Measurements from ENCODE around the gene EYA2.

Gene EYA2

DNA sequence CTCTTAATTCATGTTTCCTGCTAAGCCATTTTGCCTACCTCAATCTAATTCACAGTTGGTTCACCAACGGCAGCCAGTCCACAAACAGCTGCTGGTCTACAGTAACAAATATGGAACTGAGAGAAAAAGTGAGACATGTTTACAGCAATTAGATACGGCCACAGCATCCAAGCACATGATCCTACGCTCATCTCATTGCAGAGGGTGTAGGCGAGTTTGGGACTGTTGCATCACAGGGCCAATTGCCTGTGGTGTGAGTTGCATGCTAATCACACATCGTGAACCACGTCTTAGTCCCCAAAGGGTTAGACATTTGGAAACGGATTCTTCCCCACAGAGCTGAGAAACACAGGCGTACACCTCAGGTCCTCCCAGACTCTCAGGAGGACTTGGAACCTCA, 166.9 kb downstream of the EYA2 start:
- no peak for DNase-seq (ENCODE audit: low read depth in 4 of 4, low spot score in 1 of 4)

DNA sequence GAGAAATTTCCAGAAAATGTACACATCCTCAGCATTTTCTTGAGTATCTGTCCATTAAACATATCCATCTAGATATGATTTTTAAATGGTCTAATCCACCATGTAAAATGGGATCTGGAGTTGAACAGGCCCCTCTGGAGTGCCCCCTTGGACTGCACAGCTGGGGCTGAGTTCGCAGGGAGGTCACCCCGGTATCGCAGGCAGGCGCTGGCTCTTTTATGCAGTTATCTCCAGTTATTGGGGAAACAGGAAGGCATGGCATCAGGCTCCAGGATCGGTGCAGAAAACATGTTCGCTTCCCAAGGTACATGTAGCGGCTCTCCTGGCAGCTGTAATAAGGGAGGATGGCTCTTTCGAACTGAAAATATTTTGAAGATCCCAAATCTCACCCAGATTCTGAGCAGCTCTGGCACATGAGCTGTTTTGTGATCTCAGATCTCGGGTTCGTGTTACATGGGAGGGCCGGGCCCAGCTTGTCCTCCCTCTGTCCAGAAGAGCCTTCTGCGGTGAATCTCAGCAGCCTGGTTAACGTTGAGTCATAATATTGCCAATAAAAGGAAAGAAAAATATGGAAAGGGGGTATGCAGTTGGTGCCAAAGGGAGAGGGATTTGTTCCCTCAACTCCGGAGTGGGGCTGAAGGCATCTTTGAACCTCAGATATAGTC, 167.7 kb downstream of the EYA2 start:
- no peak for DNase-seq (ENCODE audit: low read depth in 4 of 4, low spot score in 1 of 4)

DNA sequence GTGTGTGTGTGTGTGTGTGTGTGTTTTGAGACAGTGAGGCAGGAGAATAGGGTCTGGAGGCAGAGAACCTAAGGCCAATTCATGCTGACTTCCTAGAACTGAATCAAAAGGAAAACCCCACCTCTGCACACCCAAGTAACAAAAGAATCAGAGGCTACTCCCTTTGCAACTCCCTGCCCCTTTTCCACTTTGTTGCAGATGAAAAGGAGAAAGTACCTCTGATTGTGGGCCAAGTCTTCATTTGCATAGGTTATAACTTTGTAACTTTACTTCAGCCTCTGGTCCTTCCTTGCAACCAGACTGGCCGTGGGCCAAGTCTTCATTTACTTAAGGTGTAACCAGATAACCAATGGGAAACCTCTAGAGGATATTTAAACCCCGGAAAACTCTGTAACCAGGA, 168.8 kb downstream of the EYA2 start:
- no peak for DNase-seq (ENCODE audit: low read depth in 4 of 4, low spot score in 1 of 4)

DNA sequence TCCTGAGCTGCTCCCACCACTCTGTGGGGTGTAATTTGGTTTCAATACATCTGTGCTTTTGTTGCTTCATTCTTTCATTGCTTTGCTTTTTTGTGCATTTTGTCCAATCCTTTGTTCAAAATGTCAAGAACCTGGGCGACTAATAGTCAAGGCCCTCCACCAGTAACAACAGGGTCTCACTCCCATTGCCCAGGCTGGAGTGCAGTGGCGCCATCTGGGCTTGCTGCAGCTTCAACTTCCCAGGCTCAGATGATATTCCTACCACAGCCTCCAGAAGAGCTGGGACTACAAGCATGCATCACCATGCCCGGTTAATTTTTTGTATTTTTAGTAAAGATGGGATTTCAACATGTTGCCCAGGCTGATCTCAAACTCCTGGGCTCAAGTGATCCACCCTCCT, 169.2 kb downstream of the EYA2 start:
- DNase-seq (ENCODE audit: low read depth in 4 of 4, low spot score in 1 of 4) = no peak

DNA sequence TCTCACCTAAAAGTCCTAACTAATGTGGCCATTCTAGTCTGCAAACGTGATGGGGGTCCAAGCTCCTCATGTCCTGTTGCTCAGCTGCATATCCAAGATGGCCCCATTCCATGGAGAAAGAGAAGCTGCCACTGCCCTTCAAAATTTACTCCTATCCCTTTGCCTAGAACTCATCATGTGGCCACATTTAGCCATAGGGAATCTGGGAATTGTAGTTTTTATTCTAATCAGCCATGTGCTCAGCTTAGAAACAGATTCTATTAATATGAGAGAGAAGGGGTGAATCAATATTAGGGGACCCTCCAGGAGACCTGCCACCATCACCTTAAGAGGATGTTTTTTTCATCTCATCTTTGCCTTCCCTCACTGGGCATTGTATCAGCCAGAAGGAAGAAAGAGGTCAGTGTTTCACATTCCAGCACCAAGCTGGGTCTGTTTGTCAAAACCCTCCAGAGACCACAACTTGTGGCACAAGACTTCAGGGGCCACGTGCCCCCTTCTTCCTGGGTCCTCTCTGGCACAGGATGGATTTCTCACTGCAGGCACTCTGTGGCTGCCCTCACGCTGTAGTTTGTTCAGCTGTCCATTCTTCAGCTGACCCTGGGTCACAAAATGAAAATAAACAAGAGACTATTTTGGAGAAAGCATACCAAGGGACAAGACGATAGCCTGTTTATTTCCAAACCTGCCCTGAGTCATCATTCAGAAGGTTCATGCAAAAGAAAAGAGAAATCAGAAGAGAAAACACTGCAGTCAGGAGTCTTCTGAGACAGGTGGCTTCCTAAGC, 172.0 kb downstream of the EYA2 start:
- no peak for DNase-seq (ENCODE audit: low read depth in 4 of 4, low spot score in 1 of 4)

DNA sequence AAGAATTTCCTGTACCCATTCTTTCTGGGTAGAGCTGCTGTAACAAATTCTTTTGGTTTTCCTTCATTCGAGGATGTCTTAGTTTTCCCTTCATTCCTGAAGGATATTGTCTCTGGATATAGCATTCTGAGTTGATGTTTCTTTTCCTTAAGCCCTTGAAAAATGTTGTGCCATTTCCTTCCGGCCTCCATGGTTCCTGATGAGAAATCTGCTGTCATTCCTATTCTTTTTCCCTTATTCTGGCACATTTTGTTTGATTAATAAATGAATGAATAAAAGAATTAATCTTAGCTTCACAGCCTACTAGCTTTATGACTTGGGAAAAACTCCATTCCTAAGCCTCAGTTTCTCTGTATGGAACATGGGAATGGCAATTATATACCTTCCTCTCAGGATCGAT, 173.1 kb downstream of the EYA2 start:
- DNase-seq (ENCODE audit: low read depth in 4 of 4, low spot score in 1 of 4) = no peak

DNA sequence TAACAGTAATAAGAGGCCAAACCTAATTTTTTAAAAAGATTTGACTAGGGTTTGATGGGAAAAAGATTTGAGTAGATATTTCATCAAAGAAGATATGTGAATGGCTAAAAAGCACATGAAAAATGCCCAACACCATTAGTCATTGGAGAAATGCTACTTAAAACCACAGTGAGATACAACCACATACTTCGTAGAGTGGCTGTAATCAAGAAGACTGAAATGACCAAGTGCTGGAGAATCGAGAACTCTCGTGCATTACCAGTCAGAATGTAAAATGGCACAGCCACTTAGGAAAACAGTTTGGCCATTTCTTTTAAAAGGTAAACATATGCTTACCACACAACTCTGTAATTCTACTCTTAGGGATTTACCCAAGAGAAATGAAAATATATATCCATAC, 175.5 kb downstream of the EYA2 start:
- no peak for DNase-seq (ENCODE audit: low read depth in 4 of 4, low spot score in 1 of 4)

DNA sequence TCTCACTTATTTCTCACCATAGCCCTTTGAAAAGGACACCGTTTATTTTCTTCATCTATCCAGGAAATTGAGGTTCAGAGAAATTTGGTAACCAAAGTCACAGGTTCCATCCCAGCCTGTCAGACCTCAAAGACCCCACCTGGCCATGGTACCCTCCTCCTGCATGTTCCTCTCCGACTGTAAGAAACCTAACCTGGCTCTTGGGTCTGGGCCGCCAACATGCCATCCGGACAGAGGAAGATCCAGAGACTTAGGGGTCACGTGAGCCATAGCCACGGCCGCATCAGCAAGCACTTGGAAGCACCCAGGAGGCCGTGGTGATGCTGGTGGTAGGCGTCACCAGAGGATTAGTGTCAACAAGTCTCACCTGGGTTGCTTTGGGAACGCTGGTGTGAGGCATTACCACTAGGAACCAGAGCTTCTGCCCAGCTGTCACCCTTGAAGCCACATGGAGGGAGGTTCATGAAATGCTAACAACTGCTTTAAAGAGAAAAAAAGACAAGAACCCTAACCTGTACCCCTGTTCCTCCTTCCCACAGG, 177.1 kb downstream of the EYA2 start:
- DNase-seq (ENCODE audit: low read depth in 4 of 4, low spot score in 1 of 4) = no peak

DNA sequence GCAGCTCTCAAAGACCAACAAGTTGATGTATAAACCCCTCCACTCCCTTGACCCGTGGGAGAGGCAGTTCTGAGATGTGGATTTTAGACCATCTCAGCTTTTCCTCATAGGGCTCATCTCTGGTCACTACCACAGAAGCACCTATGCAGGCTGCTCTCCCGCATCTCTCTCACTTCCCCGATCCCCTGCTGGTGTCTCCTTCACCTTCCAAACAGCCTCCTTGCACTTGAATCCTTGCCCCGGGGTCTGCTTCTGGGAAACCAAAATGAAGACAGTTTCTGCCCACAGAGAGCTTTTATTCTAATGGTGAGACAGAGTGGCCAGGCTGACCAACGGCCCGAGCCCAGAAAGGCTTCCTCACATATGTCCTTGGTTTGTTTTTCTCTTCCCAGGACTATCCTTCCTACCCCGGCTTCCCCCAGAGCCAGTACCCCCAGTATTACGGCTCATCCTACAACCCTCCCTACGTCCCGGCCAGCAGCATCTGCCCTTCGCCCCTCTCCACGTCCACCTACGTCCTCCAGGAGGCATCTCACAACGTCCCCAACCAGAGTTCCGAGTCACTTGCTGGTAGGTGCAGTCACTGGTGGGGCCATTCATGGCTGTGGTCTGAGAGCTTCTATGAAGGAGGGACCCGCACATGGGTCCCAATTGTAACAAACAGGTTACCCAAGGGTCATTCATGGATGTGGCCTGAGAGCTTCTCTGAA, 179.3 kb downstream of the EYA2 start:
- DNase-seq (ENCODE audit: low read depth in 4 of 4, low spot score in 1 of 4) = no peak

DNA sequence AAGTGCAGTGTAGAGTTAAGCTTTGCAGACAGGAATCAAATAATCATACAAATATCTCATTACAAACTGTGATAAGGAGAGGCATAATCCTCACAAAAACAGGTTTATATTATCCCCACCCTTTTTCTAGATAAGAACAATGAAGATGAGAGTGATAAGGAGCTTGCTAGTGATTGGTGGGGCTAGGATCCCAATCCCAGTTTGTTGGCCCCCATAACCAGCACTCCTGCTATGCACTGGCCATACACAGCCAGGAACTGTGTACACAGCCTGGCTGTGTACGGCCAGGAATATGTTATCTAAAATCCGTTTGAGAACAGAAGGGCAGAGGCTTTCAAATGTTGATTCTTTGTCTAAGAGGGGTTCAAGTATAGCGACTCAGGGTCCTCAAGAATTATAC, 180.6 kb downstream of the EYA2 start:
- no peak for DNase-seq (ENCODE audit: low read depth in 4 of 4, low spot score in 1 of 4)

DNA sequence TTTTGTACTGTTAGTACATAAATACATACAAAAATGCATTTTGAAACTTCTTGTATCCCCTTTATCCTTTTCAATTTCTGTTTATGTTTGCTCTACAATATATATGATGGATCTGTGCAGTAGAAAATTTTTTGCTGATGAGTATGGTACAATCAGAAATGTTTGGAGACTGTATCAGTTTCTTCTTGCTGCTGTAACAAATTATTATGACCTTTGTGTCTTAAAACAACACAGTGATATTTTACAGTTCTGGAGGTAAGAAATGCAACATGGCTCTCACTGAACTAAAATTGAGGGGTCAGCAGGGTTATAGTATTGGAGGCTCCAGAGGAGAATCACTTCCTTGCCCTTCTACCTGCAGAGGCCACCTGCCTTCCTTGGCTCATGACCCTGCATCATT, 184.4 kb downstream of the EYA2 start:
- no peak for DNase-seq (ENCODE audit: low read depth in 4 of 4, low spot score in 1 of 4)

DNA sequence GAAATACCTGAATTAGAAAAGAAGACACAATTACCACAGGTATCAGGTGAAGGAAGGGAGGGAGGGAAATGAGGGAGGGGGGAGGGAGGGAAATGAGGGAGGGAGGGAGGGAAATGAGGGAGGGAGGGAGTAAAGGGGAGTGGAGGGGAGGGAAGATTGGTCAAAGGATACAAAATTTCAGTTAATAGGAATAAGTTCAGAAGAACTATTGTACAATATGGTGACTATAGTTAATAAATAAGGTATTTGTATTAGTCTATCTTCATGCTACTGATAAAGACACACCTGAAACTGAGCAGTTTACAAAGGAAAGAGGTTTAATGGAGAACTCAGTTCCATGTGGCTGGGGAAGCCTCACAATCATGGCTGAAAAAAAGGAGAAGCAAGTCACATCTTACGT, 185.7 kb downstream of the EYA2 start:
- no peak for DNase-seq (ENCODE audit: low read depth in 4 of 4, low spot score in 1 of 4)

DNA sequence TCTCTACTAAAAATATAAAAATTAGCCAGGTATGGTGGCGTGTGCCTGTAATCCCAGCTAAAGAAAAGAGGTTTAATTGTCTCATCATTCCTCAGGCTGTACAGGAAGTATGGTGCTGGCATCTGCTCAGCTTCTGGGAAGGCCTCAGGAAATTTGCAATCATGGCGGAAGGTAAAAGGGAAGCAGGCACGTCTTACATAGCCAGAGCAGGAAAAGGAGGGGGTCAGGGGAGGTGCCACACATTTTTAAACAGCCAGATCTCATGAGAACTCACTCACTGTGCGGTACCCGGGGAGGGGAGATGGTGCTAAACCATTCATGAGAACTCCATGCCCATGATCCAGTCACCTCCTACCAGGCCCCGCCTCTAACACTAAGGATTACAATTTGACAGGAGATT, 191.7 kb downstream of the EYA2 start:
- DNase-seq (ENCODE audit: low read depth in 4 of 4, low spot score in 1 of 4) = no peak

DNA sequence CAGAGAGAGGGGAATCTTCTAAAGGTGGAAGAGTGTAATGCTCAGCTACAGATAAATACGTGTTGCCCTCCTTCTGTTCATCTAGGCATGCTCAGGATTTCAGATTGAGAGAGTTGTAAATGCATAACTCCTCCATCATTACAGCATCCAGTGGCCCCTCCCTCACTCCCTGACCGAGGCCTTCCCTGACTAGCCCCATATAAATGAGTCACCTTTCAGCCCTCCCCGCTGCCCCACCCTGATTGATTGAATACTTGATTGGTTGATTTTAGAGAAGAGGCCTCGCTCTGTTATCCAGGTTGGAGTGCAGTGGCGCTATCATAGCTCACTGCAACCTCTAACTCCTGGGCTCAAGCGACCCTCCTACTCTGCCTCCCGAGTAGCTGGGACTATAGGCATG, 193.7 kb downstream of the EYA2 start:
- no peak for DNase-seq (ENCODE audit: low read depth in 4 of 4, low spot score in 1 of 4)

DNA sequence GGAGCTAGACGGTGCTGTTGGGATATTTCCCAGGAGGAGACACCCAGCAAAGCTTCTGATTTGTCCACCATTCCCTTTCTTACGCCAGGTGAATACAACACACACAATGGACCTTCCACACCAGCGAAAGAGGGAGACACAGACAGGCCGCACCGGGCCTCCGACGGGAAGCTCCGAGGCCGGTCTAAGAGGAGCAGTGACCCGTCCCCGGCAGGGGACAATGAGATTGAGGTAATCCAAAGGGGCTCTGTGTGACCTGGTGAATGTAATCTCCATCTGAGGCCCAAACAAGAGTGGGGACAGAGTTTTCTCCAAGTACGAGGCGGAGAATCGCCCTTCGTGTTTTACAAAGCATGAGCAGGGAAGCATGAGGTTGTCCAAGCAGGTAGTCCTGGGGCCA, 194.5 kb downstream of the EYA2 start:
- no peak for DNase-seq (ENCODE audit: low read depth in 4 of 4, low spot score in 1 of 4)

DNA sequence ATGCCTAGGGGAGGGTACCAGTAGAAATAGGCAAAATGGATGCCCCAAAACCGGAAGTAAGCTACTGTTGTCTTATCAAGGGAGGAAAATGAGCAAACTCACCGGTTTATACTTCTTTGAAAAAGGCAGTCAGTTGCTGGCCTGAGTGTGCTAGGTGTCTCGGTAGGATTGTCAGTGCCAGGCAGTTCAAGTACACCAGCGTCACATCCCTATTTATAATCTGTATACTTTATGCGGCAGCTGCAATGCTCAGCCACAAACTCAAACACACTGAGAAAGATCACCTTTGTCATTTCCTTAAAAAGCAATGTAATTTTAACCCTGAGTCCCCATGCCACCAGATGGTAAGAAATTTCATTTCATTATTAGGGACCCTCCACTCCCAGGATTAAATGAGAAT, 196.2 kb downstream of the EYA2 start:
- no peak for DNase-seq (ENCODE audit: low read depth in 4 of 4, low spot score in 1 of 4)

DNA sequence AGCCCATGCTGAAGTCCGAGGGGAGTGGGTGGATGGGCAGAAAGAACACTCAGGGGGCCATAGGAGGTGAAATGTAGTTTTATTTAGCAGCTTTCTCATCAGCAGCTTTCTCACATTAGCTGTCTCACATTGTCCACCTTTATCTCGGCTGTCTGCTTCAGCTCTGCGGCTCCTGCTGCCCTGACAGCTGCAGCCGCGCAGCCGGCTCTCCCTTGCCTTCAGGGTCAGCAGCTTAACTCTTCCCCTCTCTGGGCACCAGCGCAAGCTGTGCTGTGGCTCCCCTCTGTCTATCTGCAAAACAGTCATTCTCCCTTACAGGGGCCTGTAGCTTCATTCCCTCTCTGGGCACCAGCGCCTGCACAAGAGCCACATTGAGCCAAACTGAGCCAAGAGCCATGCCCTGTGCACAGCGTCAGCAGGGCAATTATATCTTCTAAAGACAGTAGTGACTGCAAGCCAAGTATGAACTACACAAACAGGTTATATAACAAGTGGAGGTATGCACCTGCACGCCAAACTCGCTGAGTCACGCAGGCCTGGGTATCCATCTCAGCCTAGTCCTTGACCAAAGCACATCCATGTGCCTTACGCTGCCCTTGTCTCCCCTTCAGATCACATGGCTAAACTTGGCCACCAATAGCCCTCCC, 198.8 kb downstream of the EYA2 start:
- no peak for DNase-seq (ENCODE audit: low read depth in 4 of 4, low spot score in 1 of 4)

DNA sequence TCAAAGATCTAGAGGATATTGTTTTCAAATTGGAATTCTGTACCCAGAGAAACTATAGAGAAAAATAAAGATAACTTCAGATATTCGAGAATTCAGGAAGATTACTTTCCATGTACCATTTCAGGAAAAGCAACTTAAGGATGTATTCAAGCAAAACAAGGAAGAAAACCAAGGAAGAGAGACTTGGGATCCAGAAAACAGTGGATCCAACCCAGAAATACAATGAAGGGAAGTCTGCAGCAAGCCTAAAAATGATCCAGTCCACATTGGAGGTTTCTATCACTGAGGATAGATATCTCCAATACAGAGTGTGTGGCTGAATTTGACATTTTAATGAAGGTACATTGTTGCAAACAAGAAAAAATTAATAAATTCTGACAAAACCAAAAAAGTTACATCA, 201.0 kb downstream of the EYA2 start:
- no peak for DNase-seq (ENCODE audit: low read depth in 4 of 4, low spot score in 1 of 4)

DNA sequence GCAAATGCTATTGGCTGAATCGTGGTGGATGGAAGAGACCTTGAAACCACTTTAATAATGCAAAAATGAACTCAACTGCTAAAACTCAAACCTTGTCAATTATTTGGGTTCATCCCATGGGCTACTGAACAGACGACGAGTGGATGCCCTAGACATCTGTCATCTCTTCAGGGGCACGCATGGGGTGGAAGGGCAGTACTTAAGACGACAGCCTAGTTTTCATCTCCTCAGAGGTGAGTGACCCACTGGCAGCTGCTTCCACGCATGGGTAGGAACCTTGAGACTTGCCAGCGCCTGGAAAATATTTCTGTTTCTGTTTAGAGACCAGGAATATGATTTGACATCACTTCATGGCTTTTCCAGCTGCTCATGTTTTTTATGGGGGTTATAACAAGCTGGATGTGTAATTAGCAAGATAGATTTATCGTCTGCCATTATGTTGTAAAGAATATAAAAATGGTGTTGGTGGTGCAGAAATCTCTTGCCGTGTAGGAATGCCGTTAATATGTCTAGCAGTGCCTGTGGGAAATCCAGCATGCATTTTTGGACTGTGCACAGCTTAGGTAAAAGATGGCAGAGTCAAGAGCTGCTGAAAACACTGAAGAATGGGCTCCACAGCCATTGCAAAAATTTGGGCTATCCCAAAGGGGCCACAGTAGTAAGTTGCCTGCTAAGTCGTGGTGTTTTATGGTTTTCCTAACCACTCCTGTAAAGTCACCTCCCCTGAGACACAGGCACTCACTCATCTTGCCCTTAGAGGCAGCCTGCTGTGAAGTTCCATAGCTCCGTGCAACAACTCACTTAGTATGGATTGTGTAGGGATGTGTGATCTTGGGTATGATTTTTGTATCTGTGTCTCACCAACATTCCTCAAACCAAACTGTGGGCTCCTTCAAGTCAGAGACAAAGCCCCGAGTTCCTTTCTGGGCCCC, 203.3 kb downstream of the EYA2 start:
- no peak for DNase-seq (ENCODE audit: low read depth in 4 of 4, low spot score in 1 of 4)

DNA sequence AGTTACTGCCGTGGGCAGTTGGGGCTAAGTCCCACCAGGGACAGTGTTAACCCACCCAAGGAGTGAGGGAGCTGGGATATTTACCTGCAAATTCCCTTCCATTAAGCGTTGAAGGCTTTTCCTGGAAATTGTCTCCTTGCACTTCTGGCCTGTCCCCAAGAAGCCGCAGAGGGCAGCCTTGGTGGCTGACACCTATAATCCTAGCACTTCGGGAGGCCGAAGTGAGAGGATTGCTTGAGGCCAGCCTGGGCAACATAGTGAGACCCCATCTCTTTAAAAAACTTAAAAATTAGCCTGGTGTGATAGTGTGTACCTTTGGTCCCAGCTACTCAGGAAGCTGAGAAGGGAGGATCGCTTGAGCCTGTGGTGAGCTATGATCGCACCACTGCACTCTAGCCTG, 204.4 kb downstream of the EYA2 start:
- DNase-seq (ENCODE audit: low read depth in 4 of 4, low spot score in 1 of 4) = no peak

Data from stimulated activated CD4-positive, alpha-beta T cell treated with anti-CD3 and anti-CD28 coated beads, Interleukin-1b, Interleukin-23, amount 100 ng/mL, for 24 hours (primary cell).